ENCODE measurements around the gene CHKA.

CHKA gene

DNA sequence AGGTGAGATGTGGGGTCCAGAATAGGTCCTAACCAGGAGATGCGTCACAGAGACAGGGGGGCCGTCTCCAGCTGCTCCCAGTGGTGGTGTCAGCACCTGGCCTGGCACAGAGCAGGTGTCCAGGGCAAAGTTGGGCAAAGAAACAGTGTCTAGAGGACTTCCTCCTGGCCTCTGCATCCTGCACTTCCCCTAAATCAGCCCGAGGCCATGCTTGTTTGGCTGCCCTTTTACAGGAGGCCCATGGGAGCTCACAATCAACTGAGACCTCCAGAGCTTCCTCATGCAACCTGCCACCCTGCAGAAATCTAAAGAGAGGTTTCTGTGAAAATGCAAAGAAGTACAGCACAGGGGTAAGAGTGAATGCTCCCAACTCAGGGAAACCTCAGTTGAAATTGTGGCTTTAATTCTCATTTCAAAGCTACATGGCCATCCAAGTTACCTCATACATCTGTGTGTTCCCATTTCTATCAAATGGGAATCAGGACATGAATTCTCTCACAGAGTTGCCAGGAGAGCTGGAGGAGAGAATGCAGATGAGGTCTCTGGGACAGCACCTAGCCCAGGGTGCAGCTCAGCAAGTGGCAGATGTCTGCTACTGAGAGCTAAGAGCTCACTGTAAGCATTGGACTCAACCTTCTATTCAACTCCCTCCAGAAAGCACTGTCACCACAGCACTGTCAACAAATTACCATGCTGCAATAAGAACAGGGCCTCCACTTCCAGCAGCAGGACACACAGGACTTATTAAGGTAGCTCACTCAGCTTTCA, 49.7 kb downstream of the CHKA start:
- DNase-seq (ENCODE audit: low read depth): no peak

DNA sequence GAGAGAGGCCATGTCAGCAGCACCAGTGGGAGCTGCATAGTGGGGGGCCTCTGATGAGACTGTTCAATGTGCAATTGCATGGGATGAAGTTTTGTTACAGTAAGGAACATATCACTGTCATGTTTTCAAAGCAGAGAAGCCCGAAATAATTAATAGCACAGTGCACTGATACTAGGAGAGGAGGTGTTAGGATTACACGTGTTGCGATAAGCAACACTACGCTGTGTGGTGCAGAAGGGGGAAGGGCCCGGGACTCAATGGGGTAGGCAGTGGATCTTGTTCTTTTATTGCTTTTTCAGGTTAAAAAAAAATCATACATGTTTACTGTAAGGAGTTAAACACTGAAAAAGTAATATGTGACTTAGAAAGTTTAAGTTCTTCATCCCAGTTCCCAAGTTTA, 53.2 kb downstream of the CHKA start:
- no peak for DNase-seq (ENCODE audit: low read depth)

GRCh38 chr11:68066742-68067141, 54.4 kb downstream of the CHKA start:
- no peak for DNase-seq (ENCODE audit: low read depth)

DNA sequence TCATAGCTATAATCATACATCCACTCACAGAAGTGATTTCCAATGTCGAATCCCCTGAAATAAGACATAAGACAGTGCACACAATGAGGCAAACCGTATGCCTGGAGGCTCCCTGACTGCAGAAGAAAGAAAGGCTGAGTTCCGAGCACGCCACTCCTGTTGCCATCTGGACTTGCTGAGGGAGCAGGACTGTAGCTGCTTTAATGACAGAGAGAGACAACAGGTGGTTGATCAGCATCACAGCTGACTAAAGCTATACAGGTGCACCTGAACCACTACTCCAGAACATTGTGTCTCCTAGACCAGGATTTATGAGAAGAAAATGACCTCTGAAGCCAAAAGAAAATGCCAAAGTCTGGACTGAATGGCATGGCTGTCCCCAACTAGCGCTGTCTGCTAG, 55.3 kb downstream of the CHKA start:
- no peak for DNase-seq (ENCODE audit: low read depth)

- DNase-seq (ENCODE audit: low read depth): no peak
Observed at GRCh38 chr11:68064926-68065325, 56.3 kb downstream of the CHKA start.

DNA sequence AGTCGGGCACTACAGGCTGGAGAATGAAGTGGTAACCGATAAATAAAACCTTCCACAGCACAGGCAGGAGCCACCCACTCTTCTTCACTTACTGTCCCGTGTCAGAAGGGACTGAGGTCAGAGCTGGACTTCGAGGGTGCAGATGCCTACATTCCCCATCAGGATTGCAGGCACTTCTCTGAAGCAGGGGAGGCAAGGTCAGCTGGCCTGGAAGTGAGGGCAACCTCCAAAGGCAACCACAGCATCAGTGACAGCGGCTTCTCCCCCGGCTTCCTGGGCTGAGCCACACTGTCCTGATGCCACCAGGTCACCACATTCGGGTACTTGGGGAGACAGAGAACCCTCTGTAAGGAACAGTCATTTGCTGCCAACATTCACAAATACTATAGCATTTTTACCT, 59.7 kb downstream of the CHKA start:
- no peak for DNase-seq (ENCODE audit: low read depth)

- no peak for DNase-seq (ENCODE audit: low read depth)
Observed at GRCh38 chr11:68057807-68058206, 63.4 kb downstream of the CHKA start.

DNA sequence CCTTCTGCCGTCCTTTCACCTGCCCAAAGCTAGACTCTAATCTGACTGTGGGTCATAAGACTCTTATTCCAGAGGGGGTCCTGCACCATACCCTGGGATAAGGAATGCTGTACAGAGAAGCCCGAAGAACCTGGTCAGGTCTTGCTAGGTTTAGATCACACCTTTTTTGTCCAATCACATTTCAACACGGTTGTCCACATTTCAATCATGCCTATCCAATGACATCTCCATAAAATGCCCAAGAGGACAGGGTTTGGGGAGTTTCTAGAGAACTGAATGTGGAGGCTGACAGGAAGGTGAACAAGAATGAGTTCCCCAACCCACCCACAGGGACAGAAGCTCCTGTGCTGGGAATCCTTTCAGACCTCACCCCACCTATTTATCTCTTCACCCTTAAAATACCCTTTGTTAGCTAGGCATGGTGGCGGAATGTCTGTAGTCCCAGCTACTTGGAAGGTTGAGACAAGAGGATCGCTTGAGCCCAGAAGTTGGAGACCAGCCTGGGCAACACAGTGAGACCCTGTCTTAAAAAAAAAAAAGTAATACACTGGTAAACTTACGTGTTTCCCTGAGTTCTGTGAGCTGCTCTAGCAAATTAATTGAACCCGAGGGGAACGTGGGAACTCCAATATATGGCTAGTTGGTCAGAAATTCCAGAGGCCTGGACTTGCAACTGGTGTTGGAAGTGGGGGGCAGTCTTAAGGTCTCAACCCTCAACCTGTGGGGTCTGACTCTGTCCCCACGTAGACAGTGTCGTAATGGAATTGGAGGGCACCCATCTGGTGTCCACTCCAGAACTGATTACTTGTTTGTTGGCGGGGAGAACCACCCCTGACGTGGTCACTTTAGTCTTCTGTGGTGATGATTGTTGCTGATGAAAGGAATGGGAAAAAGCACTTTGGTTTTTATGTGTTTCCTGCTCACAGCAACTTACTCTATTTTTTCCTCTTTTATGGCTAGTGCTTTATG, 64.6 kb downstream of the CHKA start:
- DNase-seq (ENCODE audit: low read depth): no peak

- no peak for DNase-seq (ENCODE audit: low read depth)
Observed at GRCh38 chr11:68053981-68054812, 67.0 kb downstream of the CHKA start.

DNA sequence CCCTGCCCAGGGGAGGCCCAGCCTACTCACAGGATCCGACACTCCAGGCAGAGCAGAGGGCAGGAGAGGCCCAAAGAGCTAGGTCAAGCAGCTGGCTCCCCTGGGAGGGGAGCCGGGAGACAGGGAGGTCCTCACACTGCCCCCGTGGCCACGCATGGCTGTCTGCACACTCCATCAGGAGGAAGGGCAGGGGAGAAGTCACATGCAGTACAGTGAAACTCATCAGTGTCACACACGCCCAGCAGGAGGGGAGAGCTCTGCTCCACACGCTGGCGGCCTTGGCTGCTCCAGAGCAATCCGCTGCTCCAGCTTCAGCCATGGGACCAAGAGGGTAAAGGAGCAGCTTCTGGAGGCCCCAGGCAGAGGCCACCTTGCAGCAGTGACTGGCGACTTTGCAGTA, 68.1 kb downstream of the CHKA start:
- DNase-seq (ENCODE audit: low read depth): no peak

DNA sequence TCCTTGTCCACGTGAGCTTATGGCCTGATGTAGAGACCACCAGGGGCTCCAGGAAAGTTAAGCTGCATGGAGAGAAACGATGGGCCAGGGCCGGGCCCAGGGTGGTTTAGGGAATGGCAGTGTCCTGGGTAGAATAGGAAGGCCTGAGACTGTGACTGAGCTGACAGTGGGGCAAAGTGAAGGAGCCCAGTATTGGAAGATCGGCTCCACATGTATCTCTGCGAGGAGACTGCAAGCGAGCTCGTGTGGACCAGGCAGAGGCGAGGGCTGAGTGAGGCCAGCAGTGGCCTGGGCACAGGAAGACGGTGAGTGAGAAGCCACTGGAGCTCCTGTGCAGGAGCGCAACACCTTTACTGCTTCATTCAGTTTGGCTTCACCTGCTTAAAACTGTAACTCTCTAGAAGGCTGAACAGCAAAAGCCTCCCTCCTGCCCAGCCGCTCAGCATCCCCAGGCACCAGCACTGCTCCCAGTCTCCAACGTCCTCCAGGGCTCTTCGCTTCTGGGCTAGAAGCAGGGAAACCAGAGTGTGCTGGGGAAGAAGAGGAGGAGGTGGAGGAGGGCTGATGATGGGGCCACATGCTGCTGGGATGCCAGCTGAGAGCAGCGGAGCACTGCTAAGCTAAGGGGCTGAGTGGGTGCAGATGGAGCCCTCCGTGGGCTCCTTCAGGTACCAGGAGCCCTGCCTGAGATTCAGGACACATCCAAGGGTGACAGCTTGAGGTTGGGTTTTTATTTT, 68.9 kb downstream of the CHKA start:
- DNase-seq (ENCODE audit: low read depth): no peak

DNA sequence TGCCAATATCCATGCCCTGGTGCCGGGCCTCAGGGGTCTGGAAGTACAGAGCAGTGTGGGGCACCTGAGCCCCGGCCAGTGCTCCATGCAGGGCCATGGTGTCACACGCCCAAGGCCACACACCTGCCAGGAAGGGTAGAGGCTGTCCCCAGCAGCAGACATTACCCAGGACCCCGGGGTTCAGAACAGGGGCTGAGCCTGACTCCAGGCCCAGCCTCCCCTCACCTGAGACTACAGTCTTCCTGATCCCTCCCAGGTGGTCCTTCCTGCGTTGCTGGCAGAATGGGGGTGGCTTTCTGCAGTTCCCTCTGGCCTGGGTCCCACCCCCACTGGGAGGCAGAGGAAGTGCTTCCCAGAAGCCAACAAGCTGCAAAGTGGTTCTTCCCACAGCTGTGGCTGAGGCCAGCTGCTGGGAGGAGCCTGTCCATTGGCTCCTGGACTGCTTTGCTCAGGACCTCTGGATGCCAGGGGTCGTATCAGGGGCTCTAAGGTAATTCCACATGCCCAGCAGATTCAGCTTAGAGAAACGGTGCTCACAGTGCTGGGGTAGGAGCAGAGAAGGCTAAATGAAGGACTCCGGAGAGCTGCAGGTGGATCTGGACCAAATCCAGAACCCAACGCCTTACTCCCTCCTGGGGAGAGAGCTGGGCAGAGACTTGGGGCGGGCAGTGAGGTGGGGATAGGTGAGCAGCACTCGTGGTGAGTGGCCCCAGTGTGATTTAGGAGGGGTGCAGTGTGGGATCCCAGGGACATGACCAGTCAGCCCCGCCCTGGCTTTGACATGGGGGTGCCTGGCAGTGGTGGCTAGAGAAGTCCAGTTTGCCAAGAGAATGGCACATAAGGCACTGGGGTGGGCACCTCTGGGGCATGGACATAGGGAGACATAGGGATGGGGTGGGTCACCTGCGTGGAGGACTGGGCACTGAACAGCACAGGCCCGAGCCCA, 69.7 kb downstream of the CHKA start:
- DNase-seq (ENCODE audit: low read depth): no peak

- no peak for DNase-seq (ENCODE audit: low read depth)
Observed at GRCh38 chr11:68050371-68050841, 70.8 kb downstream of the CHKA start.

DNA sequence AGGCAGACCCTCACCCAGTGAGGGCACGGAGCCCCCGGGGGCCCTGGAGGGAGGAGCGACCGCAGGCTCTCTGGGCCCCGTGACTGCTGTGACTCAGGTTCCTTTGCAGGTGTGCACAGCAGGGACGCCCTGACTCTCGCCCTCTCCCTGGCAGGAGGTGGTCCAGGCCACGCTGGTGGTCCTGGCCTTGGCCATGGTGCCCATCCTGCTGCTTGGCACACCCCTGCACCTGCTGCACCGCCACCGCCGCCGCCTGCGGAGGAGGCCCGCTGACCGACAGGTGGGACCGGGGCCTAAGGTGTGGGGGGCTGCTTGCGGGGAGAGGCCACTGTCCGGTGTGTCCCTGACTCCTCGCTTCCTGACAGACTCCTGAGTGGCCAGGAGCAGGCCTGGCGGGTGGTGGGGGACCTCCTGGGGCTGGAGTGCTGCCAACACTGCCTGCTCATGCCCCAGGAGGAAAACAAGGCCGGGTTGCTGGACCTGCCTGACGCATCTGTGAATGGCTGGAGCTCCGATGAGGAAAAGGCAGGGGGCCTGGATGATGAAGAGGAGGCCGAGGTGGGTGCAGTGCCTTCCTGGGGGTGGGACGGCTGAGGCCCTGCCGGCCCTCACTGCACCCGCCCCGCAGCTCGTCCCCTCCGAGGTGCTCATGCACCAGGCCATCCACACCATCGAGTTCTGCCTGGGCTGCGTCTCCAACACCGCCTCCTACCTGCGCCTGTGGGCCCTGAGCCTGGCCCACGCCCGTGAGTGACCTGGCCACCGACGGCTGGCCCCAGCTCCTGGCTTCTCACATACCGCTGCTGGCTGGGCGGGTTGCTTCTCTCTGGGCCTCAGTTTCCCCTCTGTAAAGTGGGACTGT, 71.4 kb downstream of the CHKA start:
- DNase-seq (ENCODE audit: low read depth): no peak

DNA sequence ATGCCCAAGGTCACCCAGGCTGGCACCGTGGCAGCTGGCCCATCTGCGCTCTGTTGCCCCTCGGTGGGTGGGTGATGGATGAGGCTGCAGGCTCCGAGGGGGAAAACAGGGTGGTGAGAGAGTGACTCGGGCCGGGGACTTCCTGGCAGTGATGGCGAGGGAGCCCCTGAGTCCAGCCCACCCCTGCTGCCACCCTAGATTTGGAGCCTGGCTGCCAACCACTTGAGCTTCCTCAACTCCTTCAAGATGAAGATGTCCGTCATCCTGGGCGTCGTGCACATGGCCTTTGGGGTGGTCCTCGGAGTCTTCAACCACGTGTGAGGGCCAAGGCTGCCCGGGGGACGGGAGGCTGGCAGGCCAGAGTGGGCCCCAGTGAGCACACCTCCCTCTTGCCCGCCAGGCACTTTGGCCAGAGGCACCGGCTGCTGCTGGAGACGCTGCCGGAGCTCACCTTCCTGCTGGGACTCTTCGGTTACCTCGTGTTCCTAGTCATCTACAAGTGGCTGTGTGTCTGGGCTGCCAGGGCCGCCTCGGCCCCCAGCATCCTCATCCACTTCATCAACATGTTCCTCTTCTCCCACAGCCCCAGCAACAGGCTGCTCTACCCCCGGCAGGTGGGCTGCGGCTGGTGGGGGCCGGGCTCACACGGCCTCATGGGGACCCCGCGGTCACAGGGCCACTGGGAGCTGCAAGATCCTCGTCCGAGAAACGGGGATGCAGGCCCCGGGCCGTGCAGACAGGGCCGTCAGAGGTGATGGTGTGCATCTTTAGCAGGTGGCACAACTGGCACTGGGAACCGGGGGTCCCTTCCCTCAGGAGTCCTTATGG, 72.3 kb downstream of the CHKA start:
- no peak for DNase-seq (ENCODE audit: low read depth)

- DNase-seq (ENCODE audit: low read depth): no peak
Observed at GRCh38 chr11:68047437-68048290, 73.5 kb downstream of the CHKA start.

GRCh38 chr11:68044898-68045351, 76.3 kb downstream of the CHKA start:
- DNase-seq (ENCODE audit: low read depth): no peak
